DMS114 treated with DMSO at 0.1 percent for 48 hours (cell line): ENCODE data around the gene PALM3.

Source experiments
- DNase-seq: peaks from one replicate; lab custom pipeline; 2025; ENCODE audit not compliant: unreplicated experiment; lab: John Stamatoyannopoulos, UW

The PALM3 gene

GRCh38 chr19:14089662-14090508 is 28.0 kb upstream of the PALM3 start:
- DNase-seq: no peak

GRCh38 chr19:14089412-14089661 is 27.5 kb upstream of the PALM3 start:
- no peak for DNase-seq

- no peak for DNase-seq
Observed at GRCh38 chr19:14088634-14089411, 26.9 kb upstream of the PALM3 start.

DNA sequence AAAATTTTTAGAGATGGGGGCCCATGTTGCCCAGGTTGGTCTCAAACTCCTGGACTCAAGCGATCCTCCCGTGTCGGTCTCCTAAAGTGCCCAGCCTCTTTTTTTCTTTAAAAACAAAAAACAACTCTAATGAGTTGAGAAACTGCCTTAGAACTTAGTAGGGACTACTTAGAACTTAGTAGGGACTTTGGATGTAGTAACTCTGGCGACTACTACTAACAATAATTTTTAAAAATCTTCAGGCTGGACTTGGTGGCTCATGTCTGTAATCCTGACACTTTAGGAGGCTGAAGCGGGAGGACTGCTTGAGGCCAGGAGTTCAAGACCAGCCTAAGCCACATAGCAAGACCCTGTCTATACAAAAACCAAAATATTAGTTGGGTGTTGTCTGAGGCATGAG is 24.2 kb upstream of the PALM3 start:
- no peak for DNase-seq

GRCh38 chr19:14085309-14085995 is 23.6 kb upstream of the PALM3 start, which contains the start of gene C19orf67:
TSS of gene C19orf67 (minus strand) at chr19:14085783. CDS start at chr19:14085627, 156 bp downstream.
- DNase-seq: no peak

GRCh38 chr19:14082675-14082960 is 20.7 kb upstream of the PALM3 start:
- DNase-seq: no peak

DNA sequence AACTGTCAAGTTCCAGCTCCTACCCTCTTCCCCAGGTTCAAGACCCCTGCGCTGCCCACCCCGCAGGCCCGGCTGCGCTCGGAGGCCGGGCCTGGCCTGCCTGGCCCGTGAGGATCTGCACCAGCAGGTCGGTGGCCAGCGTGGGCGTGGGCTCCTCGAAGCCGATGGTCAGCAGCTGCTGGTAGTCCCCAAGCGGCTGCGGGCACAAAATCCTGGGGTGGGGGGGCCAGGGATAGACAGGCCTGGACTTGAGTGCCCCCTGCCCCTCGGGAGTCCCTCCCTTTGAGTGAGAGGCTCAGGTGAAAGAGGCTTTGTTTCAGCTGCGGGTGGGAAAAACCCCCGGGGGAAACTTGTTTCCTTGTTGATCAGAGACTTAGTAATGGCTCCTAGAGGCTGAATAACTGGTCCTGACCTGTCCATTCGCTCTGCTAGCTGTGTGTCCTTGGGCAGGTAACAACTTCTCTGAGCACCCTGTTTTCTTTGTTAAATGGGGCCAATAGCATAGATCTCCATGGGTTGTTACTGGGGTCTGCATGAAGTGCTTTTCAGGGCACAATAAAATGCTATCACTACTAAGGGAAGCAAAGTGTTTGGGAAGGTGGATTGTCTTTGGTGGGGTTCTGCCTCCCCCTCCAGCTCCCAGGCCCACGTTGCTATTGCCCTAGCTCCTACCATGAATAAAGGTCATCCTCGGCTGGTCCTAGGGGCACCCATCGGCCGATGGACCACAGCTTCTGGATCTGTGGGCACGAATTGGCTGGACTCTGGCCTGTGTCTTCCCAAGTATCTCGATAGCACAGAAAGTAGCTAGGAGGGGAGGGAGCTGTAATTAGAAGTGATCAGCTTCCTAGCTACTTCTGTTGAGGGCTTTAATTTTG is 20.2 kb upstream of the PALM3 start:
- no peak for DNase-seq

- DNase-seq: peak; percentile 93
Observed at GRCh38 chr19:14080887-14081796, 19.3 kb upstream of the PALM3 start.

- no peak for DNase-seq
Observed at GRCh38 chr19:14078411-14078810, 16.5 kb upstream of the PALM3 start.

GRCh38 chr19:14073925-14074838 is 12.3 kb upstream of the PALM3 start:
- no peak for DNase-seq

DNA sequence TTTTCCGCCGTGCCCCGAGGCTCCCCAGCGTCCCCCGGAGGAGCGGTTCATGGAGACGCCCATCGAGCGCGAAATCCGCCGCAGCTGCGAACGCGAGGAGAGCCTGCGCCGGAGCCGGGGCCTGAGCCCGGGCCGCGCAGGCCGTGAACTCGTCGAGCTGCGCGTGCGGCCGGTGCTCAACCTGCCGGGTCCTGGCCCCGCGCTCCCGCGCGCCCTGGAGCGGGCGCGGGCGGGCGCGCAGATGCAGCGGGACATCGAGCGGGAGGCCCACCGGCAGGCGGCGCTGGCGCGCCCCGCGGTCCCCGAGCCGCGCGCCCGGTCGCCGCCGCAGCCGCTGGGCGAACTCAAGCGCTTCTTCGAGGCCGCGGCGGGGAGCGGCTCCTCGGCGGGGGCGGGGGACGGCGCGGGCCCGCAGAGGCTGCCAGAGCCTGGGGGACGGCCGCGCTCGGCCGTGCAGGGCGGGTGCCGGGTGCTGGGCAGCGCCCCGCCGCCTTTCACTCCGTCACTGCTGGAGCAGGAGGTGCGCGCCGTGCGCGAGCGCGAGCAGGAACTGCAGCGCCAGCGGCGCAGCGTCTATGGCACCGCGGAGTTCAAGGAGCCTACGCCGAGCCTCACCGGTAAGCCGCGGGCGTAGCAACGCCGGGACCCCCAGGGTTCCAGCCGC is 11.5 kb upstream of the PALM3 start:
- DNase-seq: peak; percentile 32

DNA sequence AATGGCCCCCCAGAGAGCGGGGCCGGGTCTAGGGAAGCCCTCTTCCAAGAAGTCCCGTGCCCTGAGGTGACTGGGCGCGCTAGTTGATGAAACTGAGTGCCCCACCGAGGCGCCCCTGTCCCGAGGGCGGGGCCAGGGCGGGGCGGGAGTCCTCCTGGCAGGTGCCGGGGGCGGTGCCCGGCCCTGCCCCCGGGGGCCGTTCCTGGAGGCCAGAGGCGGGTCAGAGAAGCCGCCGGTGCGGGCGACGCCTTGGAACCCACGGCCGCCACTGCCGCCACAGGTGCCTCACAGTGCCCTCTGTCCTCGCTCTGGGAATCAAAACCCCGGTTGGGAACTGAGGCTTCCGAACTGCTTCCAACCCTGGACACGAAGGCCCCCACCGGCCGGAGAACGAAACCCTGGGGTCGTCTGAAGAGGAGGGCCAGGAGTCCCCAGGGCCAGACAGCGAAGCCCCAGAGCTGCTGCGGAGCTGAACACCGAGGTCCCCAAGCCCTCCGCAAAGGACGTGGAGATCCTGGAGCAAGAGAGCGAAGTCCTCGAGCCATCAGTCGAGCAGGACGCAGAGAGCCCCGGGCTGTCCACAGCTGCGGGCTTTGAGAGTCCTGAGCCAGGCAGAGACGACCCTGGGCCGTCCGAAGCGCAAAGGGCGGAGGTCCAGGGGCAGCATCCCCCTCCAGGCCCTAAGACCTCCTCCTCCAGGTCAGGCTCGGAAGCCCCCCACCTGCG is 10.8 kb upstream of the PALM3 start, which contains the start of gene MISP3:
Gene MISP3 (plus strand): TSS at position 252 of the 726 bp plus-strand sequence. CDS start 524 bp downstream, outside the sequence.
- DNase-seq: no peak

DNA sequence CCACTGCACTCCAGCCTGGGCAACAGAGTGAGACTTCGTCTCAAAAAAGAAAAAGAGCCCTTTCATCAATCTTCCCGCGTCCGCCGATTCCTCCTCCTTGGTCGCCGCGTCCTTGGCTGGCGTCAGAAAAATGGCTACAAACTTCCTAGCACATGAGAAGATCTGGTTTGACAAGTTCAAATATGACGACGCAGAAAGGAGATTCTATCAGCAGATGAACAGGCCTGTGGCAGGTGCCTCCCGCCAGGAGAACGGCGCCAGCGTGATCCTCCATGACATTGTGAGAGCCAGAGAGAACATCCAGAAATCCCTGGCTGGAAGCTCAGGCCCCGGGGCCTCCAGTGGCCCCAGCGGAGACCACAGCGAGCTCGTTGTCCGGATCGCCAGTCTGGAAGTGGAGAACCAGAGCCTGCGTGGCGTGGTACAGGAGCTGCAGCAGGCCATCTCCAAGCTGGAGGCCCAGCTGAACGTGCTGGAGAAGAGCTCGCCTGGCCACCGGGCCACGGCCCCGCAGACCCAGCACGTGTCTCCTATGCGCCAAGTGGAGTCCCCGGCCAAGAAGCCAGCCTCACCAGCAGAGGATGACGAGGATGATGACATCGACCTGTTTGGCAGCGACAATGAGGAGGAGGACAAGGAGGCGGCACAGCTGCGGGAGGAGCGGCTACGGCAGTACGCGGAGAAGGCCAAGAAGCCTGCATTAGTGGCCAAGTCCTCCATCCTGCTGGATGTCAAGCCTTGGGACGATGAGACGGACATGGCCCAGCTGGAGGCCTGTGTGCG is 8.6 kb upstream of the PALM3 start:
- DNase-seq: no peak

- DNase-seq: no peak
Observed at GRCh38 chr19:14066134-14066533, 4.3 kb upstream of the PALM3 start.

GRCh38 chr19:14063105-14063504 is 1.2 kb upstream of the PALM3 start:
- DNase-seq: no peak

DNA sequence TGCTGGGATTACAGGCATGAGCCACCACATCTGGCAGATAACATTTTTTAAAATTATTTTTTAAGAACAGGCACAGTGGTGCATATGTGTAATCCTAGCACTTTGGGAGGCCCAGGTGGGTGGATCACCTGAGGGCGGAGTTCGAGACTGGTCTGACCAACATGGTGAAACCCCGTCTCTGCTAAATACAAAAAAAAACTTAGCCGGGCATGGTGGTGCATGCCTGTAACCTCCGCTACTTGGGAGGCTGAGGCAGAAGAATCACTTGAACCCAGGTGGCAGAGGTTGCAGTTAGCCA is 631 bp upstream of the PALM3 start:
- DNase-seq: no peak

- no peak for DNase-seq
Observed at GRCh38 chr19:14061081-14061749, 661 bp downstream of the PALM3 start.
